ENCODE results near the gene CTNNA2.

The CTNNA2 gene

DNA sequence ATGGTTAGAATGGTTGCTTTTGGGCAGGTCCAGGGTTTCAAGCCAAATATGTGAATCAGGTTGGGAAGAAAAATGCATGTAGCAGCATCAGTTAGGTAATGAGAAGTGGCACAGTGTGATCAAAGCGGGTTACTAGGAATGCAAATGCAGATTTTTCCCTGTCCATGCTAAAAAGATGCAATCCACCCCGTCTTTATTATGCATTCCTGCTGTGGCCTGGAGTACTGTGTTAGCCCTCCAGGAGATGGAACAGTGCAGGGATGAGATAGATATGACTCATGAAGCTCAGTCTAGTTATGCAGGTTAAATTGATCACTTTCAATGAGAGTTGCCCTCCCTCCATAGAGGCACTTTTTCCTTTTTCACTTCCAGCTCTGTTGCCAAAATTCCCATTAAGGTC lies 283.8 kb downstream of the CTNNA2 start:
- DNase-seq: no peak

DNA sequence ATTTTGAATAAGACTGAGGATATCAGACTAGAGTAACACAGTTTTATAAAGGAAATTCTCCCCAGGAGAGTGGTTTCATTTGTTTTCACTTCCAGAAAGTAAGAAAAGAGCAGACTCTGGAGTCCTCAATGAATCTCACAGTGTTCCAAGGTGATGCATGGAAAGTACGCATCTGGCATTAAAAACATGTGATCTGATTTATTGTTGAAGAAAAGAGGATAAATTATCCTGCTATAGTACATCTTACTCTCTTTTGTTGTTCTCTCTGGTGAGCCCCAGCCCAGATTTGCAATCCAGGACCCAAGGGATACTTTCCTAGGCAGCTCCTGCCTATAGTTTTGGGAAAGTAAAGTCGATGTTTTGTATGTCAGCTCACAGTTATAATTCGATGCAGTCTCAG lies 285.9 kb downstream of the CTNNA2 start:
- no peak for DNase-seq

DNA sequence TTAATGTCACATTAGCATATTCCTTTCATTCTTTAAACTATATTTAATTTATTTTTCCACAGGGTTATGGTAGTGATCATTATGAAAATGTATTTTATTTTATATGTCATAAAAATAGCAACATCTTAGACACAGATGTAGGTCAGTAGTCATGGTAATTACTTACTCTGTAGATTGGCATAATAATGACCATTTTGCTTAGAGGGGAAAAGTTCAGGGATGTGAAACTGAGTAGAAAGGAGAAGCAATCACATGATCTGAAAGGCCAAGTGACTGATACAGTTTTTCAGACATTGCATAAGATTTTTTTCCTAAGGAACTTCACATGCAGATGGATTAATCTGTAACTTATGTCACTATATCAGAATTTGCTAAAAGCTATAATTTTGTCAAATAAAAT lies 286.9 kb downstream of the CTNNA2 start:
- no peak for DNase-seq

DNA sequence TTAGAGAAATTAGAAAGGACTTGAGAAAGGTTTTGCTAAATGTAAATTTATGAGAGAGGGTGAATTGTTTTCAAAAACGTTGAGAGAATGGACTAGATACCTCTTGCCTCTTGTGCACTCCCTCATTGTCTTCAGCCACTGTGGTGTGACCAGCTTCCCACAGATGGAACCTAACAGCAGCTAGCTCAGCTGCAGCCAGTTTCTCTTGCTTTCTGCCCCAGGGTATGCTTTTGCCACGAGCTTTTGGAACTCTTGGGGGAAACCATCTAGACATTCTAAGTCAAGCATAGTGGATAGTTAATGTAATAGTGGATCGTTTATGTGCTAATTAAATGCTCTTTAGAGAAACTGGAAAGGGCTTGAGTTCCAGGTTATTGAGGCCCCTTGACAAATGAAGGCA lies 288.2 kb downstream of the CTNNA2 start:
- no peak for DNase-seq

DNA sequence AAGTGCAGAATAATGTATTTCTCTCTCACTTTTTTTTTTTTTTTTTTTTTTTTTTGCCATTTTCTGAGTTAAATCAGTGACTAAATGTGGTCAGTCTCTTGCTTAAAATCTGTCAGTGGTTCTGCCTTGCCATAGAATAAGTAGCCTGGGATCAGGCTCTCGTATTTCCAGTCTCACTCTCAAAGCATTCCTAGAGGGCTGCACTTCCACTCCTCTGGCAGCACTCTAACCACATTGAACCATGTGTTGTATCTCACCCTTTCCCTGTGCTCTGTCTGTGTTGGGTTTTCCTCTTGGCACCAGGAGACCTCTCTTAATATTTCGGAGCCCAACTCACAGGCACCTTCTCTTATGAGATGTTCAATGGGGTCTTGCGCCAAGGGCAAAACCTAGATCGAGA lies 304.4 kb downstream of the CTNNA2 start:
- DNase-seq: no peak

DNA sequence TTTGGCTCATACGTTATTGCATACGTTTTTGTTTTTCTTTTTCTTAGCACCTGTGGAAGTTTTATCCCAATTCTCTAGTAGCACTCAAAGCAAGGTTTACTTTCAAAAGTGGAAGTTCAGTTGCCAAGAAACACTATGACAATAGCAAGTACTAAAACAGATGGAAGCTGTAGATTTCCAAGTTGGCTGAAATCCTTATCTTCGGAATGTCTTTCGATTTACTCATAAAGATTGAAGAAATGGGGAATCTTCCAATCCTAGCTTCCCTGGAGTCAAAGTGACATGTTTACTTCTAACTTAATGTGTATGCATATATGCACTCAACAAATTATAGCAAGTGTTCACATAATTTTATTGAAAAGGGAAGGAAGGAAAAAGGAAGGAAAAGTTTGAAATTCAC lies 307.4 kb downstream of the CTNNA2 start:
- no peak for DNase-seq

DNA sequence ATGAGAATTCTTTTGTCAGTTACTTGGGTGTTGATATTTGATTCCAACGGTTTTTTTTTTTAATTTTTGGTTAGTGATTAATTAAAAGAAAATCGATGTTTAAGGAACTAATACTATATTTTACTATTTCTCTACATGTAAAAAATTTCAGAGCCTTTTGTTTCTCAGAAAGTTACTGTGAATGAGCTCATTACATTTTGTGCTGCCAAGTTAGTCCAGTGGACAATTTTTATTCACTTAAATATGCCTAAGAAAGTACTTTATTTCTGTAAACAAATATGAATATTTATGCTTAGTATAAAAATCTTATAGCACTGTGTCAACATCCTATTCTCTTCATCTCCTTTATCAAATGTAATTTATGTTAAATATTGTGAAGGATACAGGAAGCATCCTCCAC lies 309.3 kb downstream of the CTNNA2 start:
- no peak for DNase-seq

DNA sequence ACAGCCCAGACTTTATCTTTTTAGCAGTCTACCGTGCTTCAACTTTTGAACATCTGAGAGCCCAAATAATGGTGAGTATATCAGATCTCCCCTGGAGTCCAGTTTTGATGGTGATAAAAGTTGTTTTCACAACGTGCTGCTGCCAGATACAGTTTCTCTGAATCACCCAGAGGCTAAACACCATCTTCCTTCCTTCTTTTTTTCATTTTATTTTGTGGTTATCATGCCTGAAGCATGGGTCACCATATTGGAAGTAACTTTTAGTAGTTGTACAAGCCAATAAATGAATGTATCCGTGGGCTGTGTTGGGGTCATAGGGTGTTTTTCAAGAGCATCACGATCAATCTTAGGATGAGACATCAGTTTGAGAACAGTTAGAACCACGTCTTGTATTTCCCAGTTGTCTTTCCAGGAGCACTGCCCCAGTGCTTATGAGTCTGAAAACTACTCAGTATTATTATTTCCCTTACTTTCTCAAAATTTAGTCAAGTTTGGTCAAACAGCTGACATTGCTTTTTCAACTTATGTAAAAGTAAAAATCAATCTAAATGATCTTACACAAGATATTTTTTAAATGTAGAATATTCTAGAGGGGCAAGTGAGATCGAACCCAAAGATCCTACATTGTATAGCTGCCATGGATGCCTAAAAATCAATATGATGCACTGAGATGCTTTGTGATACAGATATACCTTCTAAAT lies 311.4 kb downstream of the CTNNA2 start:
- DNase-seq: no peak

DNA sequence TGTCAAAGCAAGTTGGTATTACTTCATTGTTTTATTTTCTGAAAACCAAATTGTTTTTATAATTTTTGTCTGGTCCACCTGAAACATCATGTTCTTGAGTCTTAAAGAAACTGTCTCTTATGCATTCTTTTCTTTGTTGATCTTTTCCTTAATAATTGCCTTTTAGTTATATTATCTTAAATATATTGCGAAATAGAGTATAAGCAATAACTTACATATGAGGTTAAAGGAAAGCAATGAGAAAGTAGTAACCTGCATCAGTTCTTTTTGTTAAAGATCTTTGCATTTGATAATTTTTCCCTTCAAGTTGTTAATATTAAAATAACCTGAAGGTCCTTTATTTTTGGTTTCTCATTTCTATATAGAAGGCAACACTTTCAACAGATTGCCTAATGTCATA lies 315.0 kb downstream of the CTNNA2 start:
- DNase-seq: no peak

DNA sequence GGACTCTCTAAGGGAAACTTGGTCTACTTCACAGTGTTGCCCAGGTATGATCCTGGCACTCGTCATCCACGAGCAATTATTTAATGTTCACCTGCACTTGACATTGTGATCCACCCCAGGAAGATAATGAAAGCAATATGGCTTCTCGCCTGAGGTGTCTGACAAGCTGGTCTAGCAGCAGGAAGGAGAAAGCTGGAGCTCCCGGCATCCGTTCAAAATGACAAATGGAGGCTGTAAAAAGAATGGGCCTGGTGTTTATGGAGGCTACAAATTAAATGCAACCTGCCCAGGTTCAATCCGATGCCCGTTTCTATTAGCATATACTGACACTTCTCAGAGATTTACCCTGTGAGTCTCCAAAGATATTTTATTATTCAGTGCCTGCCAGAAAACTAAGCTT lies 317.6 kb downstream of the CTNNA2 start:
- no peak for DNase-seq

DNA sequence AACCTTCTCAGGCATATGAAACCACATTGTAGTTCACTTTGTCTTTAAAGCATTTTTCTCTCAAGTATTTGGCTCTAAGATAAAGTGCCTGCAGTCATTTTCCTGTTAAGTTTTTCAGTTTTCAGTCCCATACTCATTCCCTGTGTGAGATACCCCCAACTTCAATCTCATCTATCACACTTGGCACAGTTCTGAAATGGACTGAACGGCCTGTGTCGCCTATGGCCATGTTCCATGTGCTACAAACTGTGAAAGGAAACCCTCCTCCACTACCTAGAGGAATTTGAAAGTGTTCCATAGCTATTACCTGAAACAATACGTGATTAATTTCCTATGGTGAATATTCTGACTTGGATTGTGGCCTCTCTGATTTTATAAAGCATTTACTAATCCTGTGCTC lies 319.1 kb downstream of the CTNNA2 start:
- DNase-seq: no peak

DNA sequence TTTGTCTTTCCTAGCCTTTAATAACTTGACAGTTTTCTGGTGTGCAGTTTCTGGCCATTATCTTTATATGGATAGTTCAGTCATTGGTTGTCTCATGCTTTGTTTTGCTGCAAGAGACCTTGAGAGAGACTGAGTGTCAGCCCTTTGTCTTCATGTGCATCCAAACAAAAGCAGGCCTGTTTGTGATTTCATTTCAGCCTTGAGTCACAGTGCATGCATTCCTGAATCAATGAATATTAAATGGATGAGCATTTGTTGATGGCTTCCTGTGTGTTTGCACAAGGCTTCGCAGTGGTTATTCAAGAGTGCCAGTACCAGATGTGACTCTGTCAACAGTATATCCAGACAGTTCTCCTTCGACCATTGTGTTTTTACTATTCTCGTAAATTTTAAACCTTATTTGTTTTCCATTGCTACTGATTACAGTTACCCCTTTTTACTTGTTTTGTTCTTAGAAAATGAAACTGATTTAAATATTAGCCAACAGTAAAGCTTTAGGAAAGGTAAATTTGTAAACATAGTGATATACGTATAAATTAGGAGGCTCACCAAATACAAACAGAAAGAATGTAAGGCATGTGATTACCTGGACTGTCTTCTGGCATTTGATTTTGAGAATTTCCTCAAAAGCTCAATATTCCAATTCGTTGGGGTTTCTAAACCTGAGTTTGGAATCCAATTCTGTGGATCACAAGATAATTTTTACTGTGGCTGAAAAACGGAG lies 319.8 kb downstream of the CTNNA2 start:
- DNase-seq: no peak

DNA sequence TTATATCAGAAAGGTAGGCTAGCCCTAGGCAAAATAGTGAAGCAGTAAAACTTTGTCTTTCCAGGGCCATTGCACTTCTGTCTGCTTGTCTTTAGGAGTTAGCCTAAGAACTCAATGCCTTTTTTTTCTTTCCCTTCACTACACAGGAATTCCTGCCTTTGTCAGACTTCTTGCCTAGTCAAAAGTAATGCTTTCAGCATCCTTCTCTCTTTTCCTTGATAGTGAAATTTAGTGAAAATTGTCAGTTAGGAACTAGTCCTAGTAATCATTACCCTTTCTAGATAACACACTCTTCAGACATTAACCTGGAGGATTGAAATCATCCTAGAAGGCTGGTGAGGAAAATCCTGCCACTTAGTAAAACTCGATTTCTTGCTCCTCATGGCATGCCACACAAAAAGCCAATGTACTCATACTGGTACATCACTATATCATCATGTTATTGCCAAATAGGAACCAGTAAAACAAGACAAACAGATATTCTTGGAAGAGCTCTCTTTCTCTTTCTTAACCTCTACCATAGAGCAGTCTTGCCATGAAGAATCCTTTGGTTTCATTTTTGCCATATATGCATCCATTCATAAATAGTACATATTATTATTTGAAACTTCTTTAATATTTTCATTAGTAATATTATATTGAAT lies 320.5 kb downstream of the CTNNA2 start:
- DNase-seq: no peak

DNA sequence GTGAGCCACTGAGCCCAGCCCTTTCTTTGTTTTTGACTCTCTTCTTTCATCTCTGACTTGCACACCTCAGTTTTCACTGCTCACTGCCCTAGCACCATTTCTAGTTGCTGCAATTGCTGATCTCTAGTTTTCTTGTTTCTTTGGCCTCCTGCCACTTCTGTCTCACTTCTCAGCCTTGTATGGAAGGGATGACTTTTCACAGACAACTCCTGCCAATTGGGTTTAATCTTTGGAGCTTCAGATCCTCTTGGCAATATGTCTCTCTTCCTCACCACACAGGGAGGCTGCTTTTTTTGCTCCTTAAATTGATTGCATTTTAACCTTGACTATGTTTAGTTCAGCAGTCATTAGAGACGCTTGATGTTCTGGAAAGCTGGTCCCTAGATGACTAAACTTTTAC lies 323.1 kb downstream of the CTNNA2 start:
- DNase-seq: no peak

DNA sequence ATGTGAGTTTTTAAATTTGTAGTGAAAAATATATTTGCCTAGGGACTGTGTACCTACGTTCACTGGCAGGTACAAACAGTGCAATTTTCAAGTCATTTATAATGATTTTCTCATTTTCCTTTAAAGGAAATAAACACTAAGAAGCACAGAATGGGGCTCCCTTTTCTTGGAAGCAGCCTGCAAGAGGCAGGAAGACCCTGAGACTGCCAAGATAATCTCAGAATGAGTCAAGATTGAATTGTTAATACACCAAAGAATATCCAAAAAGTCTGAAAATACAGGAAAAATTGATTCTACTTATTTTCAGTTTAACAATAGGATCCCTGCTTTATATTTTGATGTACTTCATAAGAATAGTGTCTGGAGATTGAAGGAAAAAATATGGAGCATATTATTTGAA lies 331.2 kb downstream of the CTNNA2 start:
- no peak for DNase-seq

DNA sequence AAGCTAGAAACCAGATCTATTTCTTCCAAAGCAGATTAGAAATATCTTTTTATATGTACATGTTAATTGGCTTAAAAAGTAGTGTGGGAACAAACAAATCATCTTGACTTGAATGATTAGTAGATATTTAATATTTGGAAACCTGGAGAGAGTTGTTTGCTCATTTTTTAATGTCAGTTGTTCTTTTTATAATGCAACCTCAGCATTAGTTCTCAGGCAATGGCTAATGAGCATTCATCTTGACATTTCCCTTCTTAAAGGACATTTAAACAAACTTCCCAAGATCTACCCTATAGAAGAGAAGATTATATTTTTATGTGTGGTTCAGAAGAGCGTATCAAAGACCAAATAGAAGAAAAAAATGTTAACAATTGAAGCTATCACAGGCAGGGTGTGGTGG lies 334.0 kb downstream of the CTNNA2 start:
- DNase-seq: no peak

DNA sequence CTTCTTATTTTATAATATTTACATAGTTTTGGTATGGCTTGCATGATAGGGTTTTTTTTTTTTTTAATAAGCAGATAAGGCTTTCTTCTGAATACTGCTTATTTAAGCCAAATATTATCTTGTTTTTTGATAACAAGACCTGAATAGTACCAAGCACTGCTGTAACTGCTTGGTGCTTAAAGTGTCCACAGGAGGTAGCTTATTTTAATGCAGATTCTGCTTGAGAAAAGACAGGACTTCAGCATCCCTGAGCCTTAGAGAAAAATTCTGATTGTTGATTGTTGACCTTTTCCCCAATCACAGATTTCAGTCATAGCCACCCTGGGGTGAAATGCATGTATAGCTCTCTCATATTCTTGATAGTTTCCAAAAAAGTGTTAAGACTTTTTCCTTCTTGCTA lies 336.4 kb downstream of the CTNNA2 start:
- no peak for DNase-seq

DNA sequence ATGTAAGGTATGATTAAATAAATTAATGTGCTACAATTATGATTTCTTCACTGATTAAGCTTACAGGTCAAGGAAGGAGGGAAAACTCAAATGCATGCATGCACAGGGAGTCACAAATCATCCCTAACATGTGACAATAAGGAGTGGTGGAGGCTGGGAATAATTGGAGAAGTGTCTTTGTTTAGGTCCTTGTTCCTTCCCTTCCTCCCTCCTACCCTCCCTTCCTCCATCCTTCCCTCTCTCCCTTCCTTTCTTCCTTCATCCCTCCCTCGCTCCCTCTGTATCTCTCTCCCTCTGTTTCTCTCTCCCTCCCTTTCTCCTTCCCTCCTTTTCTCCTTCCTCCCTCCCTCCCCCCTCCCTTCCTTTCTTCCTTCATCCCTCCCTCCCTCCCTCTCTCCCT lies 337.1 kb downstream of the CTNNA2 start:
- no peak for DNase-seq

DNA sequence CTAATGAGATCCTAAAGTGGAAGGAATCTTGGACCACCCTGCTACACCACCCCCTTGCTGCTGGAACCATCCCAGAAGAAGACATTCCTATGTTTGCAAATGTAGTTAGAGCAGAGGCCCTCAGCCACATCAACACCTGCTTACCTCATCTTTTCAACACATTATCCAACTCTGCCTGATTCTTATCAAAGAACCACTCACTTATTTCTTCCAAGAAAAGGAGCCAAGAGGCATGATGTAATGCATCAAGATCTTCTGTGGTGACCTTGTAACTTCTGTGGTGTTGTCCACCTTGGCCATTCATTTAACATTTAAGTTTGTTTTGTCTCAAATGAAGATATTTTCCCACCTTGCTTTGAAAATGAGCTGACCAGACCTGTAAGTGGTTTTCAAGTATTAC lies 338.1 kb downstream of the CTNNA2 start:
- DNase-seq: no peak

DNA sequence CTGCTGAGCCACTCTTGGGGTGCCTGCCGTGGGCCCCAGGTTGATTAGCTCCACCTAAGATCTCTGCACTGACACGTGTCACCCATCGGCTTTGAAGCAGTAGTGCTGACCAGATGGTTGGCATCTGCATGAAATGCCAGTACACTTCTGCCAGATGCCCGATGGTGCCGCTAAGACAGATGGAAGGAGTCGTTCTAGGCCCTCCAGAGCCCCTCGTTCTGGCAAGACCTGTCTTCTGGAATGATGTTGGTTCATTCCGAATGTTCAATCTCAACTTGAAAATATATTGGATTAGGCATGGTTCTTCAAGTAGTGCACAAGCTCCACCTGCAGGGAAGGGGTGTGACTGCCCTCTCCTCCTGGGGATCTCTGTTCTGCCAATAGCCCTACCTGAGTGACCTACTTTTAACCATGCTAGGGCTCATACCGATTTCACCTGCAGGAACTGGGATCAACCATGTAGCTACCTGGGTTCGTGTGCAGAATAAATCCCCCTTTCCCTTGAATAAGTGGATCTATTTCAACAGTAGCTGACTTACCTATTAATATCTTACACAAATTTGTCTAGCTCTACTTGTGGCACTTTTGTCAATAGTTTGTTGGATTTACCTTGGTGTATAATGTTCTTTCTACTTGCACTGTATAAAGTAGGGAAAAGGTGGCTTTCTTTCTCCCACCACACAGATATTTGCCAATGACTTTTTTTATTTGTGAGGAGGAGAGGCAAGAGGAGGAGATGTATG lies 342.6 kb downstream of the CTNNA2 start:
- DNase-seq: no peak

DNA sequence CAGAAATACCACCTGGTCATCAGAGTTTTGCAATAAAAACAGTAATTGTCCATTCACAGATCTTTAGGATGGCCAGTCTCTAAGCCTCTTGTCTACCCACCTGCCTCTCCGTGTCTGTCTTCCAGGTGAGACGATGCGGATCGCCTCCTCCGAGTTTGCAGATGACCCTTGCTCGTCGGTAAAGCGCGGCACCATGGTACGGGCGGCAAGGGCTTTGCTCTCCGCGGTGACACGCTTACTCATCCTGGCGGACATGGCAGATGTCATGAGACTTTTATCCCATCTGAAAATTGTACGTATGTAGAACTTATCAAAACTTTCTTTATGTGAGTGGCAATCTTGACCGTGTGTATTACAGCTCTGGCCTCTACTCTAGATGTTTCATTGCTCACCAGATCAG lies 345.0 kb downstream of the CTNNA2 start:
- DNase-seq: no peak

DNA sequence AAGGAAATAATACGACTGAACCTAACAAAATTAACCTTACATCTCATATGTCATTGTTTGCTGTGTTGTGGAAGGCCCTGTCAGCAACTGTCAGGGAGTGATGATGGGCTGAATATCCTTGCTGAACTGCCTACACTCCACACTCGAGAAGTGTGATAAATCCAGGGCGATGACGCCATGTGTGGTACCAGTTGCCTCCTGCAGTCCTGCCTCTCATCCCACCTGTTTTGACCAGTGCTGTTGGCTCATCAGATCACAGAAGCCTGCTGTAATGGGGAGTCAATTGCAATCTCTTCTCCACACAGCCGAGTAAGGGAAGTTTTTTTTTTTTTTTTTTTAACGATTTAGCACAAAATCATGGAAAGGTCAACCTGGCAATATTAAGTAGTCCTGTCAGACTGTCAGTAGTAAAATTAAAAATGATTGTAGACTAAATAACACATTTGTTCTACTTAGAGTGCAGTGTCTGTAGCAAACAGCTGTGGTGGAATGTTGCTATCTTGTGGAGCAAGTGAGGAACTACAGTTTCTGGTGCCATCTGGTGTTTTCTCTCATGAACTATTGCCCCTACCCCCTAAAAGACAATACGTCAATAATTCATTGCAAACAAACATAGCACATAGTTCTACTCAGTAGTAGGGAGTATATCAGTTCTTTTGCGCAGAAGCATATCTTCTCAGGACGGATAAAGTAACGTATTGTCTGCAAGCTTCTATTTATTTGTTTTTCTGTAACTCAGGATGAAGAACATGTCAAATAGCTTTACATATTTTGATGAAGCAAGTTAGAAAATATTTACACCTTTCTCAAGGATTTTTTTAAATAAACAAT lies 347.6 kb downstream of the CTNNA2 start:
- DNase-seq: no peak

DNA sequence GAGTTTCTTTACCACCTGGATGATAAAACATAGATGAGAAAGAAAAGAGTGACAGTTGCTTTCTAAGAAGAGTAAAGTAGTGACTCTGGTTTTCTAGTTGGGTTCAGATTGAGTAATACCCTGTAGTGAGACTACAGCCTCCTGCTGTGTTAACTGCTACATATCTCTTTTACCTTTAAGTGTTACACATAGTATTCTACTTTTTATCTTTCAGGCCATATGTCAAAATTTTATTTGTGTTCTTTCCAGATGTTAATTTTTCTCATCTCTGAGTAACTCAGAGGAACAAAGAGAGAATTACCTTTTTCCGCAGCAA lies 348.2 kb downstream of the CTNNA2 start:
- DNase-seq: no peak

Data from GOT3 (cell line).